ENCODE results near the gene ACER2.
"Not testable (repeated sequence)": the region's sequence is repeated elsewhere in the genome, so short reads cannot be mapped to it uniquely, and the experiment has no call there.

ACER2 gene

DNA sequence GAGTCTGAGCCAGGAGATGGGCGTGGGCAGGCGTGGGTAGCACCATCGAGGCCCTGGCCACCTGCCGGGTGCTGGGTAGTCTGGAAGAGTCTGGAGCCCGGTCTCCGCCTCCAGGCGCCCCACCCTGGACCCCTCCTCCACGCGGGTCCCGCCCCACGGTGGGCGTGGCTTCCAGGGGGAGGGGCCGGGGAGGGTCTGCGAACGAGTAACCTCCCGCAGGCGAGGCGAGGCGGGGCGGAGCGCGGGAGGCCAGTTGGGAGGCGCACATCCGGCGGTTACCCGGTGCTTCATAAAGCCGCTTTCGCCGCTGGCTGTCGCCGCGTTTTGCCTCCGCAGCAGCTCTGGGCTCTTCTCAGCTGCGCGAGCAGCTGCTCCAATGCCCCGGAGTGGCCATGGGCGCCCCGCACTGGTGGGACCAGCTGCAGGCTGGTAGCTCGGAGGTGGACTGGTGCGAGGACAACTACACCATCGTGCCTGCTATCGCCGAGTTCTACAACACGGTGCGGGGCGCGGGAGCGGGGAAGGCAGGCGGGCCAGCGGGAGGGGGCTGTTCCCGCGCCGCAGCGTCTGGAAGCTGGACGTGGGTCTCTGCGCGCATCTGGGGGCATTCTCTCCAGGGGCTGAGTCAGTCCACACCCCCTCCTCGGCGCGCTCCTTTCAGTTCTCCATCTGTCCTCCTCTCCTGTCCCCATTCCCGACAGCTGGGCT is at the start of gene ACER2:
Gene ACER2, plus strand, starts transcription at position 317 of the 708 bp plus-strand sequence. Its CDS starts 76 bp downstream, at position 393.
- peak; percentile 96 for FAIRE-seq
- DNase-seq (ENCODE audit: extremely low spot score, insufficient read length, low read depth): peak; percentile 93

DNA sequence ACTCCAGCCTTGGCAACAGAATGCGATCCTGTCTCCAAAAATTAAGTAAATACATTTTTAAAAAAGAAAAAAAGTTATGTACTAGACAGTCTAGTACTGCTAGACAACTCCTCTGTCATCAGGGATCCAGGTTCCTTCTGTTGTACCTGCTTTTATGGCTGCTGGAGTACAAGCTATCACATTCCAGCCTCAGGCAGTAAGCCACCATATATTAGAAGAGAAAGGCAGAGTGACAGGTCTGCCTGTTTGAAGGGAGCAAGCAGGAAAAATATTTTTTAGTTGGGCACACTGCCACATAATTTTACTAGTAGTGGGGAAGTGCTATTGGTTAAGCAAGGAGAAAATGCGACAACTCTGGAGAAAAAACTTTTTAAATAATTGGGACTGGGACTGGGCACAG is 39.7 kb upstream of the ACER2 start:
- FAIRE-seq (no peak), DNase-seq (ENCODE audit: extremely low spot score, insufficient read length, low read depth) (no peak)

DNA sequence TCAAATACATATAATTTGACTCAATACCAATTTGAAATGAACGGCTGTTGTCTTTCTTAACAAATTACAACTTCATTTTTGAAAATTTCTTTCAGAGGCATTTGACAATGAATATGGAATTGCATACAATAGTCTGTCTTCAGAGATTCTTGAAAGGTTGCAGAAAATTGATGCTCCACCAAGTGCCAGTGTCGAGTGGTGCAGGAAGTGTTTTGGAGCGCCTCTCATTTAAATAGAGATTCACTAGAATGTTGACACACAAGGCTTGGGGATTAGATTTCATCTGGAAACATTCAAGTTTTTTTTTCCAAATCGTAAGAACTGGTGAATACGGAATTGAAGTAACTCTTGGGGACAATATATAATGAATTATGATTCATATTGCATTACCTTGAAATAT is 36.9 kb upstream of the ACER2 start:
- DNase-seq (ENCODE audit: extremely low spot score, insufficient read length, low read depth): no peak
- FAIRE-seq: no peak

DNA sequence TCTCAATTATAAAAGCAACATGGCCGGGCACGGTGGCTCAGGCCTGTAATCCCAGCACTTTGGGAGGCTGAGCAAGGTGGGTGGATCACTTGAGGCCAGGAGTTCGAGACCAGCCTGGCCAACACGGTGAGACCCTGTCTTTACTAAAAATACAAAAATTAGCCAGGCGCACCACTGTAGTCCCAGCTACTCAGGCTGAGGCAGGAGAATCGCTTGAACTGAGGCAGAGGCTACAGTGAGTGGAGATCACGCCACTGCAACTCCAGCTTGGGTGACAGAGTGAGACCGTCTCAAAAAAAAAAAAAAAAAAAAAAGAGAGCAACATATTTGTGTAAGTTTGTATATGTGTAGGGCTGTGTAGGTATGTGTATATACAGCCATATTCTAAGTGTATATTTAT is 36.2 kb upstream of the ACER2 start:
- FAIRE-seq (no peak), DNase-seq (ENCODE audit: extremely low spot score, insufficient read length, low read depth) (no peak)

DNA sequence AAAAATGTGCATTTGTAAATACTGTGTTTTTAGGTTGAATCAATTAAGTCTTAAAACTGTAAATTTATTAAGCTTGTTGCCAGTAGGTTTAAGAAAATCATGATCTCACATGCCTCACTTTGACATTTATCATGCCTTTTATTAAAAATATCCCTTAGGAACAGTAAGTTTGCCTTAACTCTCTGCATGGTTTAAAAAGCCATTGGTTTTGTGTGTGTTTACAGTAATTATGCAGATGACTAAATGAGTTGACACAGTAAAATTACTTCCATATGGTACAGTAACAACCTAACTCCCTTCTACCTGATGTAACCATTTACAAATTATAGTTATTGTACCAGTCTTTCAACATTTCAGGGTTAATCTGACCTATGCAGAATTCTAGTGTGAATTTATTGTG is 35.3 kb upstream of the ACER2 start:
- FAIRE-seq: peak; percentile 63
- no peak for DNase-seq (ENCODE audit: extremely low spot score, insufficient read length, low read depth)

DNA sequence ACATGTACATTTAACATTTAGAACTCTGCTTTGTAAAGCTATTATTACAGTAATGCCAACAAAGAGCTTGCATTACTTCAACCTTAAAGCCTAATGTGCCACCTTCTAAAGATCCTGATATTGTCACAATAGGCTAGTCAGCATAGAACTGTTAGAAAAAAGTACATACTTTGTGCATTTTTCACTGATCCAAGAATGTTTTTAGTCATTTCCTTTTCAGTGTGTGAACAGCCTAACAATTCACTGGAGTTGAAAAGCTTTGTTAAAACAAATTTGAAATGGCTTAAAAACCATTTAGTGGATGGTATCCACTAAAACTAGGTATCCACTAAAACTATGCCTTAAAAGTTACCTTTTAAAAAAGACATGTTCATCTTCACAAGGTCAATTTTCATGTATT is 33.3 kb upstream of the ACER2 start:
- FAIRE-seq (no peak), DNase-seq (ENCODE audit: extremely low spot score, insufficient read length, low read depth) (no peak)

DNA sequence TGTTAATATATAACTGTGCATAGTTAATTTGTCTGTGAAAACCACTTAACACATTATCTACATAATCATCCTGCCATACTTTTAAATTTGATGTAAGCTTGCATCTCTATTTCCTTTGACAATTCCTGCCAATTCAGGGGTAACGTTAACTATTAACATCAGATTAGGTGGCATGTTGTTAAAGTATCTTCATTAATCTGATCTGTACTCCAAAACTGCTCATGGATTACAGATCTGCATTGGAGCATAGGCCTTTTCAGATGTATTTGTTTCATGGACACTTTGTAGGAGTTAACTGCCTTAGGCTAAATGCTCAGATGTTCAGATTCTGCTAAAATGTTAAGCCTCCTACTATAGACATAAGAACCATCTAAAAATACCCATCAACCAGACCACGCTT is 31.9 kb upstream of the ACER2 start:
- DNase-seq (ENCODE audit: extremely low spot score, insufficient read length, low read depth) (no peak), FAIRE-seq (no peak)

DNA sequence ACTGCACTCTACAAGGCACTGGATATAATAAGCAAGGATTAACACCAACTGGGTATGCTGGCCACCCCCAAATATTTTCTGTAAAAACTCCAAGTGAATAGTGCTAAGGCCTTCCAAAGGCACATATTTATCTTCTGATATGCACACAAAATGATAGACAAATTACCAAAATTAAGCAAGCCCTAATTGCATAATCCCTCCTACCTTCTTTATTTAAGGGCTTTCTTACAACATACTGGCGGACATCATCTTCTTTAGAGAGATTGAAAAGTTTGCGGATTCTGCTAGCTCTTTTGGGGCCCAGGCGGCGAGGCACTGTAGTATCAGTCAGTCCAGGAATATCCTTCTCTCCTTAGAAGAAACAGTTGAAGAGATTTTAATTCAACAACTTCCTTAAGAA is 30.6 kb upstream of the ACER2 start:
- FAIRE-seq (no peak), DNase-seq (ENCODE audit: extremely low spot score, insufficient read length, low read depth) (no peak)

DNA sequence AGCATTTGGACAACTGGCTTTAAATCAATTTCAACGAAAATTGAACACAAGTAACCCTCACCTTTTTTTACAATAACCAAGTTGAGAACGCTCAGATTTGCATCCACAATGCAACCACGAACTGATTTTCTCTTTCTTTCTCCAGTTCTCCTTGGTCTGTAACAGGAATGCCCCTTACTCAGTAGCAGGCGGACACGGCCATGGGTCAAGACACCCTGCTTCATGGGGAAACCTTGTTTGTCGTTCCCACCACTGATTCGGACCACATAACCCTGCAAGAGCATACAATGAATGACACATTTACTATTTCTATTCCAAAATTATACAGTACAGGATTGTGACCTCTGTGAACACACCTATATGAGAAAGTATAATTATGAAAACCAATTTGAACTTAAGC is 30.2 kb upstream of the ACER2 start:
- DNase-seq (ENCODE audit: extremely low spot score, insufficient read length, low read depth) (no peak), FAIRE-seq (peak; percentile 60)

DNA sequence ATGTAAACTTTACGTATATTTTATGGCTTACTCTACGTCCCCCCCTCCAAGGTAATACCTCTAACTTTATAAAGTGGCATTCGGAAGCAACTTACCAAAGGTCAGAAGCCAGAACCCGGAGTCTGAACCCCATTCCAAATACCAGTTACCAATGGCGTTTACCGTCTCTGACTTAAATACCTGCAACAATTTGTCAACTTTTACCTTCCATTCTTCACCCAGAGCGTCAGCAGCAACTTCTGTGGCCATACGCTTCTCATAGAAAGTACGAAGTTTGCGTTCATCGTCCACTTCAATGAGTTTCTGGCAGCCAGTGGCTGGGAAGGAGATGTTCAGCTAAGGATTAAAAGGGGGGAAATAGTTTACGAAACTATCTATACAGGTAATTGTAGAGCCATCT is 29.5 kb upstream of the ACER2 start:
- no peak for DNase-seq (ENCODE audit: extremely low spot score, insufficient read length, low read depth)

DNA sequence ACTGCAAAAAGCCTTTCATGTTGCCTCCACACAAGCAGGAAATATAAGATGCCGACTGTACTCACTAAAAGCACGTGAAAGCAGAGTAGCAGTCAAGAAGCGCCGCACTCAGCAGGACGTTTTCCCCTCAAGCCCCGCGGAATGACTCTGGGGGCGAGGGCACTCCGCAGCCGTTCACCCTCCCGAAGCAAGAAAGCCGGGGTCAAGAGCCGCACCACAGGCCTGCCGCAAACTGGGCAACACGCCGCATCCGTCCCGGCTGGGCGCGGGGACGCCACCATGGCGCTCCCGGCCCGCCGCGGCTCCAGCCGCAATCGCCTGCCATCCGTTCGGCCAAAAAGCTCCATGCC is 29.1 kb upstream of the ACER2 start:
- no peak for FAIRE-seq
- DNase-seq (ENCODE audit: extremely low spot score, insufficient read length, low read depth): no peak

More for the DNA sequence above, 29.5 kb upstream of the ACER2 start:
- FAIRE-seq: no peak

DNA sequence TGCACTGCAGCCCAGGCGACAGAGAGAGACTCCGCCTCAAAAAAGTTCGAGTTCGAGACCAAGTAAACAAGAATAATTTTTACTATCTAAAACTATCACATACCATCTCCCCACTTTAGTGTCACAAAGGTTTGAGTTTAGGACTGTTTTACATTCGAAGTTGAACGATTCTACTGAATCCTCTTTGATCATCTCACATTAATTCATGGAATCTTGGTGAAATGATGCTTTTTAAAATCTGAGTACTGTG is 28.1 kb upstream of the ACER2 start:
- DNase-seq (ENCODE audit: extremely low spot score, insufficient read length, low read depth) (no peak), FAIRE-seq (no peak)

DNA sequence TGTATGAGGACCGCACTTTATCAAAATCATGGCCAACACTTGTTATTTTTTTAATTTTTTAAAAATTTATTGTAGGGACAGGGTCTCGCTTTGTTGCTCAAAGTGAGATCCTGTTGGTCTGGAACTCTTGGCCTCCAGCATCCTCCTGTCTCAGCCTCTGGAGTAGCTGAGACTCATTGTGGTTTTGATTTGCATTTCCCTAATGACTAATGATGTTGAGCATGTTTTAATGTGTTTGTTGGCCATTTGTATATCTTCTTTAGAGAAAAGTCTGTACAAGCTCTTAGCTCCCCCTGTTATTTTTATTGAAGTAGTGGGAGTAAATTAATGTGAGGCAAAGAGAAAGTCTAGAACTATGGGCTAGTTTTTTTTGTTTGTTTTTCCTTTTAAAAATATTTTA is 27.2 kb upstream of the ACER2 start:
- FAIRE-seq: no peak
- DNase-seq (ENCODE audit: extremely low spot score, insufficient read length, low read depth): no peak

DNA sequence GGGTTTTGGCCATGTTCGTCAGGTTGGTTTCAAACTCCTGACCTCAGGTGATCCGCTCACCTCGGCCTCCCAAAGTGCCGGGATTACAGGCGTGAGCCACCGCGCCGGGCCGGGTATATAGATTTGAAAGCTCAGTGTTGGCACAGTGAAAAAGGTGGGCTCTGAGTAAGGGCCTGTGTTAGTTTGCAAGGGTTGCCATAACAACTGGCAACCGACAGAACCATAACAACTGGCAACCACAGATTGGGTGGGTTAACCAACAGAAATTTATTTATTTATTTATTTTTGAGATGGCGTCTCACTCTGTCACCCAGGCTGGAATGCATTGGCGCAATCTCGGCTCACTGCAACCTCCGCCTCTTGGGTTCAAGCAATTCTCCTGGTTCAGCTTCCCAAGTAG is 23.6 kb upstream of the ACER2 start:
- DNase-seq (ENCODE audit: extremely low spot score, insufficient read length, low read depth); FAIRE-seq: not testable (repeated sequence)

DNA sequence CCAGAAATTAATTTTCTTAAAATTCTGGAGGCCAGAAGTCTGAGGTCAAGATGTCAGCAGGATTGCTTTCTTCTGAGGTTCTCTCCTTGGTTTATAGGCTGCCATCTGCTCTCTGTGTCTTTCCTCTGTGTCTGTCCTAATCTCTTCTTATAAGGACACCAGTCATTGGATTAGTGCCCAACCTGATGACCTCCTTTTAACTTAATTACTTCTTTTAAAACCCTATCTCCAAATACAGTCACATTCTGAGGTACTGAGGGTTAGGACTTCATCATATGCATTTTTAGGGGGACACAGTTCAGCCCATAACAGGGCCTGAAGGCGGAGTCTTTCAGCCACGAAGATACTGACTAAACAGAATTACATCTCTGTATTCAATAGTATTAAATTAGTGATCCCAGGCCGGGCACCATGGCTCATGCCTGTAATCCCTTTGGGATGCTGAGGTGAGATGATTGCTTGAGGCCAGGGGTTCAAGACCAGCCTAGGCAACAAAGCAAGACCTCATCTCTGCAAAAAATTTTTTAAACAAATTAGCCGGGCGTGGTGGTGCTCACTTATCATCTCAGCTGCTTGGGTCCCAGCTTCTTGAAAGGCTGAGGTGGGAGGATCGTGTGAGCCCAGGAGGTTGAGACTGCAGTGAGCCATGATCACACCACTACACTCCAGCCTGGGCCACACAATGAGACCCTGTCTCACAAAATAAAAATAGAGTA is 22.9 kb upstream of the ACER2 start:
- FAIRE-seq: no peak
- no peak for DNase-seq (ENCODE audit: extremely low spot score, insufficient read length, low read depth)

DNA sequence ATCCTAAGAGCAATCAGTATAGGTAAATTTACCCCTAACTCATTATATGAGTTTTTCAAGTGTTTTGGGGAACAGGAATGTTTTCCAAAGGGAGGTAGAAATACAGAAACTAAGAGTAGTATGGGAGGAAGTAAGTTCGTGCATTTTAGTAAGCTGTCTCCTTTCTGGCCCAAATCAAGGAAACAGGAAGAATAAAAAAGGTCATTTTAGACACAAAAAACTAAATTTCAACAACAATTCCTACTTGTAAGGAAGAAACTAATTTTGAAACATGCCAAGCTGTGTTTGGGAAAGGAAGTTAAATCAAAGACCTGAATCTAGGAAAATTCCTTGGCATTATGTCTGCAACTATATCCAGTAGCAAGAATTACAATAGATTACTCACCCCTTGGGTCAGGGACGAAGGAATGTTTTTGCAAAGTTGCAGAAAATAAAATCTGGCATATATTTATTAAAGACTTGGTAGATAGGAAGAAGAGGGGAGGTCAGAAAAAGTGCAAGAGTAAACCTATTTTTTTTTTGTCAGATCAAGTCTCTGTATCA is 22.2 kb upstream of the ACER2 start:
- no peak for DNase-seq (ENCODE audit: extremely low spot score, insufficient read length, low read depth)
- FAIRE-seq: no peak

DNA sequence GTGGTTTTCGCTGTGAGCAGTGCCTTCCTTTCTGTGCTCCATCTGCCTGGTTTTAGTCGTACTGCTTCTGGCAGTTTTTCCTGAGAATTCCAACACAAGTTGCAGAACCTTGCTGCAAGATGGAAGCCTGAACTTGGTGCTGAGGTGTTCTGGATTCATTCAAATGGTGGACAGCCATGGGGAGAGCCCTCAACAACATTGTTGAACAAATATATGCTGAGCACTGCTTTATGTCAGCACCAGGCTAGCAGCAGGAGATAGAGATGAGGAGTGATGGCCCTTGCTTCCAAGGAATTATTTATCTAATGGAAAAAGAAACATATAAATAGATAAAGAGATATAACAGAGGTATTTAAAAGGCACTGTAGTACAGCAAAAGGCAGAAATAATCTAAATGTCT is 21.5 kb upstream of the ACER2 start:
- DNase-seq (ENCODE audit: extremely low spot score, insufficient read length, low read depth): no peak
- no peak for FAIRE-seq

DNA sequence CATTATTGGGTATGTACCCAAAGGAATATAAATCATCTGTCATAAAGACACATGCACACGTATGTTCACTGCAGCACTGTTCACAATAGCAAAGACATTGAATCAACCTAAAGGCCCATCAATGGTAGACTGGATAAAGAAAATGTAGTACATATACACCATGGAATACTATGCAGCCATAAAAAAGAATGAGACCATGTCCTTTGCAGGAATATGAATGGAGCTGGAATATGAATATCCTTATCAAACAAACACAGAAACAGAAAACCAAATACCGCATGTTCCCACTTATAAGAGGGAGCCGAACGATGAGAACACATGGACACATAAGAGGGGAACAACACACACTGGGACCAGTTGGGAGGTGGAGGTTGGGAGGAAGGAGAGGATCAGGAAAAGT is 19.3 kb upstream of the ACER2 start:
- not testable (repeated sequence) for FAIRE-seq; DNase-seq (ENCODE audit: extremely low spot score, insufficient read length, low read depth)

DNA sequence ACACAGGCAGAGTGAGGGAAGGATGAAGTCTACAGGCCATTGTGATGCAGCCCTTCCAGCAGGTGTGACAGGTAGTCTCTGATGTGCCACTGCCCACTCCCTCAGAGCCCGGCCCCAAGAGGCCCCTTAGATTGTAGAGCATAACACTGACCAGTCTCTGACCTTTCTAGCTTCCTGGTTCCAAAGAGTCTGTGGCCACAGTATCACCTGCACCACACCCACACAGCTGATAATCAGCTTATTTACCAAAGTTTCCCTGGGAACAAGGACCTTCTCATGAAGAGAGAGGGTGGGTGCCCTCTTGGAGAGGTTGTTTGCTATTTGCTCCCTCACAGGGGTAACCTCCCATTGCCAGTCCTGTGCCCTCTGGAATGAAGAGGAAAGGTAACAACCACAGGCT is 11.0 kb upstream of the ACER2 start:
- FAIRE-seq (no peak), DNase-seq (ENCODE audit: extremely low spot score, insufficient read length, low read depth) (no peak)

DNA sequence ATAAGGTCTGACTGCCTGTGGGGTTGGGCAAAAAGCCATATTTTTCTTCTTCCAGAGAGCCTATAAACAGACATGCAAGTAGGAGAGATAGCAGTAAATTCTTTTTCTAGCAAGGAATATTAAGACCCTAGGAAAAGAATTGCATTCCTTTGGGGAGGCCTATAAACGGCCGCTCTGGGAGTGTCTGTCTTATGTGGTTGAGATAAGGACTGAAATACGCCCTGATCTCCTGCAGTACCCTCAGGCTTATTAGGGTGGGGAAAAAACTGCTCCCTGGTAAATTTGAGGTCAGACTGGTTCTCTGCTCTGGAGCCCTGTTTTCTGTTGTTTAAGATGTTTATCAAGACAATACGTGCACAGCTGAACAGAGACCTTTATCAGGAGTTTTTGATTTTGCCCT is 5.6 kb upstream of the ACER2 start:
- FAIRE-seq; DNase-seq (ENCODE audit: extremely low spot score, insufficient read length, low read depth): not testable (repeated sequence)

DNA sequence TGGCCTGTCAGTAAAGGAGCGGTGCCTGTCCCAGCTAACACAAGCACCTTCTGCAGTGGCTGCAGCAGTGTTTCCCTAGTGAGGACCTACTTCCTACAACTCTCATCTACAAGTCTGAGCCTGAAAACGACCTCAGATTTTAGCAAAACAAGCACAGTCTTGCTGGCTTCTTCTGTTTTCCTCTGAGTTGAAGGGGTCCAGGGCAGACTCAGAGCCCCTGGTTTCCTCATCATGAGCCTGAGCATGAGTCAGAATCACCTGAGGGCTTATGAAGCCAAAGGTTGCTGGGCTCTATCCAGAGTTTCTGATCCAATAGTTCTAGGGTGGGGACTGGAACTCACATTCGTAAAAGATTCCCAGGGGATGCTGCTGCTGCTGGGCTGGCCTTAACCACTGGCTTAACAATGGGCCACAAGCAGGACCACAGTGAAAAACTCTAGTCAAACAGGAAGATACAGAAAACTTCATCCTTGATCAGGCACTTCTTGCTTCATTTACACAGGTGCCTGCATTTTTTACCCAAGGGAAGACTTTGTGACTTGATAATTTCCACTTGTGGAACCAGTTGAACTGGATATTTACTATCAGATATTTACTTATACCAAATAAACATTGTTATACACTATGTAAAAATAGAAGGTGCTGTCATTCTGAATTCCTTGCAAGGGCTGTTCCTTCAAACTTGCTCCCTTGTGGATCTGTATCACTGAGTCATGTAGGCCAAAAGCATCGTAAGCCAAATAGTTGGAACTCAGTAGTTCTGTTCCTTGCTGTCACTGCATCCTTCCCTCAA is 4.3 kb upstream of the ACER2 start:
- FAIRE-seq (no peak), DNase-seq (ENCODE audit: extremely low spot score, insufficient read length, low read depth) (no peak)
